GM10847 (cell line): Measurements from ENCODE around the gene CDYL.

Experiments
- POLR2A ChIP-seq: IDR thresholded peaks from 2 replicates; pipeline ENCODE4 v1.6.1; 2011; ENCODE audit not compliant: insufficient read length; ENCODE audit errors: extremely low read depth

Gene CDYL

GRCh38 chr6:4776131-4776492 is at the start of gene CDYL:
TSS of gene CDYL (plus strand) at chr6:4776404. CDS start at chr6:4776784, 380 bp downstream.
- TF ChIP-seq POLR2A: no peak

- no peak for TF ChIP-seq POLR2A
These were observed 49.6 kb upstream of the CDYL start for GRCh38 chr6:4726645-4727044.

- no peak for TF ChIP-seq POLR2A
These were observed 49.0 kb upstream of the CDYL start for GRCh38 chr6:4727217-4727616.

- no peak for TF ChIP-seq POLR2A
These were observed 48.4 kb upstream of the CDYL start for GRCh38 chr6:4727671-4728435.

GRCh38 chr6:4728436-4728769 is 47.8 kb upstream of the CDYL start:
- TF ChIP-seq POLR2A: no peak

- TF ChIP-seq POLR2A: no peak
These were observed 47.3 kb upstream of the CDYL start for GRCh38 chr6:4728926-4729325.

GRCh38 chr6:4731996-4732395 is 44.2 kb upstream of the CDYL start:
- no peak for TF ChIP-seq POLR2A

GRCh38 chr6:4732691-4733315 is 43.4 kb upstream of the CDYL start:
- TF ChIP-seq POLR2A: no peak

- TF ChIP-seq POLR2A: no peak
These were observed 39.8 kb upstream of the CDYL start for GRCh38 chr6:4736371-4736873.

GRCh38 chr6:4740032-4740431 is 36.2 kb upstream of the CDYL start:
- no peak for TF ChIP-seq POLR2A

- TF ChIP-seq POLR2A: no peak
These were observed 33.1 kb upstream of the CDYL start for GRCh38 chr6:4743062-4743461.

GRCh38 chr6:4743926-4744325 is 32.3 kb upstream of the CDYL start:
- TF ChIP-seq POLR2A: no peak

- TF ChIP-seq POLR2A: no peak
These were observed 28.6 kb upstream of the CDYL start for GRCh38 chr6:4747588-4747987.

- no peak for TF ChIP-seq POLR2A
These were observed 24.3 kb upstream of the CDYL start for GRCh38 chr6:4751823-4752464.

- TF ChIP-seq POLR2A: no peak
These were observed 20.0 kb upstream of the CDYL start for GRCh38 chr6:4756247-4756646.

GRCh38 chr6:4759997-4760396 is 16.2 kb upstream of the CDYL start:
- no peak for TF ChIP-seq POLR2A
